Forelimb muscle (tissue), 1 donor: ENCODE data around the gene GLYATL1B. TPM values are rescaled to one million over a fixed set of nuclear protein-coding genes. Genes with fewer than 3 reads are reported as not detected.

Experiments used
- polyA plus RNA-seq: library from polyadenylated mRNA; unstranded; fragments of 120-200 nt; gene quantifications from one replicate; pipeline ENCODE4 v1.2.1, GENCODE V29; 2013; ENCODE audit not compliant: insufficient read length

Gene GLYATL1B
- polyA plus RNA-seq, 1 donor = not detected

Other genes starting within 250 kb of the GLYATL1B start
- gene GLYATL2, start 241.6 kb upstream of the GLYATL1B start, polyA plus RNA-seq = 1.3 TPM
- gene GLYATL1, start 146.8 kb upstream of the GLYATL1B start, polyA plus RNA-seq = 0.58 TPM
- 5.6 TPM for gene FAM111B, start 20.9 kb downstream of the GLYATL1B start, polyA plus RNA-seq
- gene FAM111A, start 56.5 kb downstream of the GLYATL1B start, polyA plus RNA-seq = 23.5 TPM
- 18.2 TPM for gene DTX4, start 85.8 kb downstream of the GLYATL1B start, polyA plus RNA-seq
- gene MPEG1, start 126.6 kb downstream of the GLYATL1B start, polyA plus RNA-seq = 9.1 TPM